Neural crest cell (in vitro differentiated cells): ENCODE results near the gene PTPRR. TPM values are rescaled to one million over a fixed set of nuclear protein-coding genes. Genes with fewer than 3 reads are reported as not detected.

Source experiments
- DNase-seq: peaks from one replicate; pipeline ENCODE4 v3.0.0; 2021; ENCODE audit warnings: low read depth, mixed read lengths, low spot score
- H3K27ac Mint-ChIP-seq: one replicate; pipeline ENCODE4 v1.8.0; 2021; ENCODE audit warnings: mild to moderate bottlenecking, mixed read lengths; ENCODE audit not compliant: unreplicated experiment
- H3K27me3 Mint-ChIP-seq: 2 replicates; pipeline ENCODE4 v1.8.0; 2021; ENCODE audit warnings: low read depth, mild to moderate bottlenecking, mixed read lengths
- H3K36me3 Mint-ChIP-seq: 2 replicates; pipeline ENCODE4 v1.8.0; 2021; ENCODE audit warnings: low read depth, mild to moderate bottlenecking, mixed read lengths
- H3K4me1 Mint-ChIP-seq: 2 replicates; pipeline ENCODE4 v1.8.0; 2021; ENCODE audit warnings: mixed read lengths
- H3K4me3 Mint-ChIP-seq: one replicate; pipeline ENCODE4 v1.8.0; 2021; ENCODE audit warnings: mild to moderate bottlenecking, mixed read lengths
- H3K9me3 Mint-ChIP-seq: 2 replicates; pipeline ENCODE4 v1.8.0; 2021; ENCODE audit warnings: mixed read lengths
- CTCF ChIP-seq: fragments of 200-600 bp; sonication (generic); conservative IDR thresholded peaks from 2 replicates; pipeline ENCODE4 v1.5.0; 2021; ENCODE audit warnings: antibody characterized with exemption, mild to moderate bottlenecking
- total RNA-seq: library from RNA; stranded (reverse); gene quantifications from 2 replicates; pipeline ENCODE4 v1.2.1, GENCODE V29; 2021

Gene PTPRR
- total RNA-seq, 1 donor from 2014 or later = 0.61 TPM

- no peak for DNase-seq
- H3K27ac Mint-ChIP-seq = no peak overlapping the region
- no peaks in the 10 kb centered on the region for H3K27me3 Mint-ChIP-seq
- H3K4me1 Mint-ChIP-seq = no peaks in the 10 kb centered on the region
- no peaks in the 10 kb centered on the region for H3K36me3 Mint-ChIP-seq
- no peak overlapping the region for H3K4me3 Mint-ChIP-seq
- no peaks in the 10 kb centered on the region for H3K9me3 Mint-ChIP-seq
- no peak for TF ChIP-seq CTCF
Measured at GRCh38 chr12:70670948-70671347, 249.6 kb downstream of the PTPRR start.

GRCh38 chr12:70667253-70667652, 253.3 kb downstream of the PTPRR start:
- H3K27ac Mint-ChIP-seq = no peak overlapping the region
- H3K36me3 Mint-ChIP-seq = no peaks in the 10 kb centered on the region
- no peaks in the 10 kb centered on the region for H3K9me3 Mint-ChIP-seq
- TF ChIP-seq CTCF = no peak
- no peaks in the 10 kb centered on the region for H3K27me3 Mint-ChIP-seq
- DNase-seq = no peak
- no peak overlapping the region for H3K4me3 Mint-ChIP-seq
- H3K4me1 Mint-ChIP-seq = peaks cover 12% of the 10 kb centered on the region

- no peak overlapping the region for H3K4me3 Mint-ChIP-seq
- no peak overlapping the region for H3K27ac Mint-ChIP-seq
- no peaks in the 10 kb centered on the region for H3K9me3 Mint-ChIP-seq
- no peaks in the 10 kb centered on the region for H3K36me3 Mint-ChIP-seq
- DNase-seq = no peak
- H3K27me3 Mint-ChIP-seq = no peaks in the 10 kb centered on the region
- H3K4me1 Mint-ChIP-seq = peaks cover 12% of the 10 kb centered on the region
- no peak for TF ChIP-seq CTCF
Measured at GRCh38 chr12:70666364-70666763, 254.2 kb downstream of the PTPRR start.

- no peak for TF ChIP-seq CTCF
- H3K27me3 Mint-ChIP-seq = no peaks in the 10 kb centered on the region
- H3K4me3 Mint-ChIP-seq = peak overlapping the region; percentile 12
- H3K36me3 Mint-ChIP-seq = no peaks in the 10 kb centered on the region
- no peaks in the 10 kb centered on the region for H3K9me3 Mint-ChIP-seq
- no peak overlapping the region for H3K27ac Mint-ChIP-seq
- DNase-seq = no peak
- peaks cover 12% of the 10 kb centered on the region for H3K4me1 Mint-ChIP-seq
Measured at GRCh38 chr12:70664465-70664881, 256.1 kb downstream of the PTPRR start.

- Mint-ChIP-seq H3K27me3 (no peaks in the 10 kb centered on the region), H3K4me1 (peaks cover 12% of the 10 kb centered on the region), H3K36me3 (no peaks in the 10 kb centered on the region), H3K4me3 (no peak overlapping the region), H3K27ac (no peak overlapping the region), H3K9me3 (no peaks in the 10 kb centered on the region)
- no peak for TF ChIP-seq CTCF
- DNase-seq = no peak
Measured at GRCh38 chr12:70663838-70664237, 256.7 kb downstream of the PTPRR start.
